ENCODE measurements around the gene GRM1. TPM values are rescaled to one million over a fixed set of nuclear protein-coding genes. Genes with fewer than 3 reads are reported as not detected.
"Not testable (repeated sequence)": the region's sequence is repeated elsewhere in the genome, so short reads cannot be mapped to it uniquely, and the experiment has no call there.

The GRM1 gene
- total RNA-seq, 6 experiments from 2014 or later: not detected

DNA sequence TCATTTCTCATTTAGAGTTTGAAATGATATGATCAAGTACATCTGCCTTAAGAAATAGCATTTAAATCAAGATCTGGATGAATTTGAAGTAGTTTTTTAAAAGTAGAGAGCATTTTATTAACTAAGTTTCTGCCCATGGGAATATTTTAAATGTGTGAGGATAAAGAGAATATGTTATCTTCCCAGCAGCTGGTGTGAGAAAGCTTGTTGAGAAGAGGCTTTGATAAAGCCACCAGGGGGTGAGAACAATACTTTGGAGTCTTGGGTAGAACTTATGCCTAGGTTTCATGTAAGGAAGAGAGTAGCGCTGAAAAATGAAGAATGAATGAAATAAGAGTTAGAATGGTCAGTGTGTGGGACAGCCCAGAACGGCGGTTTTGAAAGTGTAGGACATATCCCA lies 190.2 kb downstream of the GRM1 start:
- Mint-ChIP-seq H3K27me3 (ENCODE audit: insufficient read depth) (no peaks in the 10 kb centered on the region), H3K27ac (no peak overlapping the region), H3K36me3 (ENCODE audit: low read depth) (no peaks in the 10 kb centered on the region), H3K4me1 (ENCODE audit: low read depth) (no peaks in the 10 kb centered on the region), H3K4me3 (no peak overlapping the region), H3K9me3 (peaks cover 15% of the 10 kb centered on the region)
- TF ChIP-seq, protein P1, sequence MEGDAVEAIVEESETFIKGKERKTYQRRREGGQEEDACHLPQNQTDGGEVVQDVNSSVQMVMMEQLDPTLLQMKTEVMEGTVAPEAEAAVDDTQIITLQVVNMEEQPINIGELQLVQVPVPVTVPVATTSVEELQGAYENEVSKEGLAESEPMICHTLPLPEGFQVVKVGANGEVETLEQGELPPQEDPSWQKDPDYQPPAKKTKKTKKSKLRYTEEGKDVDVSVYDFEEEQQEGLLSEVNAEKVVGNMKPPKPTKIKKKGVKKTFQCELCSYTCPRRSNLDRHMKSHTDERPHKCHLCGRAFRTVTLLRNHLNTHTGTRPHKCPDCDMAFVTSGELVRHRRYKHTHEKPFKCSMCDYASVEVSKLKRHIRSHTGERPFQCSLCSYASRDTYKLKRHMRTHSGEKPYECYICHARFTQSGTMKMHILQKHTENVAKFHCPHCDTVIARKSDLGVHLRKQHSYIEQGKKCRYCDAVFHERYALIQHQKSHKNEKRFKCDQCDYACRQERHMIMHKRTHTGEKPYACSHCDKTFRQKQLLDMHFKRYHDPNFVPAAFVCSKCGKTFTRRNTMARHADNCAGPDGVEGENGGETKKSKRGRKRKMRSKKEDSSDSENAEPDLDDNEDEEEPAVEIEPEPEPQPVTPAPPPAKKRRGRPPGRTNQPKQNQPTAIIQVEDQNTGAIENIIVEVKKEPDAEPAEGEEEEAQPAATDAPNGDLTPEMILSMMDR (IDR thresholded peaks at IDR 0.05): no peak
- DNase-seq: no peak

DNA sequence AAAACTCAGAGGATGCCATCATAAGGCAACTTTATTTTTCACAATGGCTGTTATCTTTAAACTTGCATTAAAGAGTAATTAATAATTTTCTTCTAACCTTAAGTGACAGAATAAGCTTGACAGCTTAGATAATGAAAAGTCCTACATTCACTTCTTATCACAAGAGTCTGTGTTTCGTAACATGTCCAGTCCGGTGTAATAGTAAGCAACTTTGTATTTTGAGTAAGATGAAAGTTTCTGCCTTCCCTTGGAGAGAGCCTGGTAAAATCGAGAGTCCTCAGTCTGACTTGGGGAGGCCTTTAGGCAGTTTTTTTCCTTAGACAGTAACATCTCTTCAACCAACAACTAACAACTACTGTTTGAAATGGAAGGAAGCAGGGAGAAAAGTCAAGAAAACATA lies 195.6 kb downstream of the GRM1 start:
- TF ChIP-seq, protein P1 (IDR thresholded peaks at IDR 0.05): no peak
- Mint-ChIP-seq H3K27me3 (ENCODE audit: insufficient read depth) (peaks cover 1% of the 10 kb centered on the region; the same call in 1 of the 2 replicates), H3K4me1 (ENCODE audit: low read depth) (no peaks in the 10 kb centered on the region), H3K9me3 (peaks cover 9% of the 10 kb centered on the region; the same call in 1 of the 2 replicates), H3K27ac (no peak overlapping the region), H3K36me3 (ENCODE audit: low read depth) (no peaks in the 10 kb centered on the region), H3K4me3 (no peak overlapping the region)
- DNase-seq: no peak

DNA sequence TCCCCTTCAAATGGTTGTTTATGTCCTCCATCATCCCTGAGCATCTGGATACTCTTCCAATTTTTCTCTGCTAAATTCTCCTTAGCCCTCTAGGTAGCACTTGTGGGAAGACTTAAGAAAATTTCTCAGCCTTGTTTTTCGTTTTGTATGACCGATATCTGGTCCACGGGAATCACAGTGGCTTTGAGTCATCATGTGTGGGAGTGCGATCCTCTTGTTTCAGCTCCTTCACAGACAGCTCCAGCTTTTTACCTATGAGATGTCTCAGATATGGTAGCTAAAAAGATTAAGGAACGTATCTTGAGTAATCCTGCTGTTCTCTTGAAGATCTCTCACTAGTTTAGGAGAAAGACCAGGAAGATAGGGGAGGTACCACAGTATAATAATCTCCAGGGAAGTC lies 196.1 kb downstream of the GRM1 start:
- H3K27me3 Mint-ChIP-seq (ENCODE audit: insufficient read depth): peaks cover 1% of the 10 kb centered on the region; the same call in 1 of the 2 replicates
- H3K4me3 Mint-ChIP-seq: no peak overlapping the region
- TF ChIP-seq, protein P1 (IDR thresholded peaks at IDR 0.05): no peak
- DNase-seq: no peak
- H3K27ac Mint-ChIP-seq: no peak overlapping the region
- H3K9me3 Mint-ChIP-seq: peaks cover 9% of the 10 kb centered on the region; the same call in 1 of the 2 replicates
- H3K36me3 Mint-ChIP-seq (ENCODE audit: low read depth): no peaks in the 10 kb centered on the region
- no peaks in the 10 kb centered on the region for H3K4me1 Mint-ChIP-seq (ENCODE audit: low read depth)

DNA sequence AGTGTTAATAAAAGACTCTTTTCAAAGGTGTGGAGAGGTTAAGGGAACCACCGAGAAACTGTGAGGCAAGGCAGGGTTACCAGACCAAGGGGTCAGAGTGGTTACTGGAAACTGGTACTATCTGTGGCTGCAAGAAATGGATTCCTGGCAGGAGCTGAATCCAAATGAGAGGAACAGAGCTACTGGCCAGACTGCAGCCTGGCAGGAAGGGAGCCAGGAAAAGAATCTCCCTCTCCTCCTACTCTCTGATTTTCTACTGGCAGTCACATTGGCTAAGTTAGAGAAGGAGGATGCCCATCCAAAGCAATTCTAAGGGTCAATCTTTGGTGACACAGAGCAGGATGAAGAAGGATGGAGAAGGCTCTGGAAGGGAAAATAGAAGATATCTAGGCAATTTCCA lies 211.5 kb downstream of the GRM1 start:
- no peaks in the 10 kb centered on the region for H3K36me3 Mint-ChIP-seq (ENCODE audit: low read depth)
- no peak for DNase-seq
- no peak overlapping the region for H3K4me3 Mint-ChIP-seq
- H3K27ac Mint-ChIP-seq: no peak overlapping the region
- no peaks in the 10 kb centered on the region; the same call in 1 of the 2 replicates for H3K27me3 Mint-ChIP-seq (ENCODE audit: insufficient read depth)
- H3K9me3 Mint-ChIP-seq: peaks cover 34% of the 10 kb centered on the region
- no peaks in the 10 kb centered on the region for H3K4me1 Mint-ChIP-seq (ENCODE audit: low read depth)
- TF ChIP-seq, protein P1 (IDR thresholded peaks at IDR 0.05): no peak

- TF ChIP-seq, protein P1 (IDR thresholded peaks at IDR 0.05): no peak
- Mint-ChIP-seq H3K4me1 (ENCODE audit: low read depth) (no peaks in the 10 kb centered on the region), H3K27ac (no peak overlapping the region), H3K27me3 (ENCODE audit: insufficient read depth) (no peaks in the 10 kb centered on the region; the same call in 1 of the 2 replicates), H3K36me3 (ENCODE audit: low read depth) (no peaks in the 10 kb centered on the region), H3K9me3 (peaks cover 29% of the 10 kb centered on the region), H3K4me3 (no peak overlapping the region)
- DNase-seq: no peak
Observed at GRCh38 chr6:146240807-146241206, 211.9 kb downstream of the GRM1 start.

- not testable (repeated sequence) for H3K27ac Mint-ChIP-seq; H3K36me3 Mint-ChIP-seq (ENCODE audit: low read depth); DNase-seq; H3K4me1 Mint-ChIP-seq (ENCODE audit: low read depth); H3K4me3 Mint-ChIP-seq; H3K27me3 Mint-ChIP-seq (ENCODE audit: insufficient read depth)
- peaks cover 32% of the 10 kb centered on the region for H3K9me3 Mint-ChIP-seq
Observed at GRCh38 chr6:146243646-146244045, 214.8 kb downstream of the GRM1 start.

Data from HFFc6 (cell line).